Measurements from ENCODE around the gene CRYBG2.

CRYBG2 gene

GRCh38 chr1:26302733-26303405, 51.1 kb downstream of the CRYBG2 start:
- H3K27ac ChIP-seq, result no peak overlapping the region
- no peaks in the 10 kb centered on the region for H3K36me3 ChIP-seq
- H3K27me3 ChIP-seq, result no peaks in the 10 kb centered on the region
- H3K4me1 ChIP-seq (ENCODE audit: control insufficient read depth in 1 of 2, insufficient read depth in 1 of 2, low read depth in 1 of 2, low read length in 1 of 2), result peaks cover 44 to 51% of the 10 kb centered on the region in 2 experiments
- no peaks in the 10 kb centered on the region for H3K9me3 ChIP-seq
- H3K4me3 ChIP-seq (ENCODE audit: low read depth in 1 of 2, low read length in 1 of 2), result no peak overlapping the region
- no peak for TF ChIP-seq CTCF (IDR thresholded peaks at IDR 0.05)

GRCh38 chr1:26300578-26301275, 53.2 kb downstream of the CRYBG2 start:
- Histone ChIP-seq H3K27ac (no peak overlapping the region), H3K27me3 (no peaks in the 10 kb centered on the region), H3K4me3 (ENCODE audit: low read depth in 1 of 2, low read length in 1 of 2) (no peak overlapping the region), H3K36me3 (peaks cover 6% of the 10 kb centered on the region), H3K4me1 (ENCODE audit: control insufficient read depth in 1 of 2, insufficient read depth in 1 of 2, low read depth in 1 of 2, low read length in 1 of 2) (peaks cover 28 to 34% of the 10 kb centered on the region in 2 experiments), H3K9me3 (no peaks in the 10 kb centered on the region)
- TF ChIP-seq CTCF (IDR thresholded peaks at IDR 0.05), result no peak

GRCh38 chr1:26297791-26298124, 56.2 kb downstream of the CRYBG2 start:
- H3K36me3 ChIP-seq, result peaks cover 9% of the 10 kb centered on the region

GRCh38 chr1:26297057-26297790, 56.7 kb downstream of the CRYBG2 start:
- TF ChIP-seq CTCF (IDR thresholded peaks at IDR 0.05), result no peak
- H3K9me3 ChIP-seq, result no peaks in the 10 kb centered on the region
- no peak overlapping the region for H3K27ac ChIP-seq
- no peak overlapping the region for H3K4me3 ChIP-seq (ENCODE audit: low read depth in 1 of 2, low read length in 1 of 2)
- no peaks in the 10 kb centered on the region for H3K27me3 ChIP-seq
- peaks cover 9% of the 10 kb centered on the region for H3K36me3 ChIP-seq
- peaks cover 20 to 26% of the 10 kb centered on the region in 2 experiments for H3K4me1 ChIP-seq (ENCODE audit: control insufficient read depth in 1 of 2, insufficient read depth in 1 of 2, low read depth in 1 of 2, low read length in 1 of 2)

More at GRCh38 chr1:26297791-26298124, 56.2 kb downstream of the CRYBG2 start:
- Histone ChIP-seq H3K27me3 (no peaks in the 10 kb centered on the region), H3K4me1 (ENCODE audit: control insufficient read depth in 1 of 2, insufficient read depth in 1 of 2, low read depth in 1 of 2, low read length in 1 of 2) (peaks cover 15 to 21% of the 10 kb centered on the region in 2 experiments), H3K4me3 (ENCODE audit: low read depth in 1 of 2, low read length in 1 of 2) (no peak overlapping the region), H3K27ac (peak overlapping the region; percentile 1), H3K9me3 (no peaks in the 10 kb centered on the region)
- TF ChIP-seq CTCF (IDR thresholded peaks at IDR 0.05), result no peak

- no peak for TF ChIP-seq CTCF (IDR thresholded peaks at IDR 0.05)
- Histone ChIP-seq H3K4me1 (ENCODE audit: control insufficient read depth in 1 of 2, insufficient read depth in 1 of 2, low read depth in 1 of 2, low read length in 1 of 2) (peaks cover 27 to 34% of the 10 kb centered on the region in 2 experiments), H3K9me3 (no peaks in the 10 kb centered on the region)
These were observed 57.4 kb downstream of the CRYBG2 start for GRCh38 chr1:26296340-26297056.

More at GRCh38 chr1:26296340-26297056, 57.4 kb downstream of the CRYBG2 start:
- Histone ChIP-seq H3K4me3 (ENCODE audit: low read depth in 1 of 2, low read length in 1 of 2) (no peak overlapping the region), H3K27ac (no peak overlapping the region), H3K36me3 (peaks cover 9% of the 10 kb centered on the region), H3K27me3 (no peaks in the 10 kb centered on the region)

All from neutrophil (primary cell).